T-helper 17 cell (primary cell): Measurements from ENCODE around the gene CCT8L2. TPM values are rescaled to one million over a fixed set of nuclear protein-coding genes. Genes with fewer than 3 reads are reported as not detected.
"Not testable (repeated sequence)": the region's sequence is repeated elsewhere in the genome, so short reads cannot be mapped to it uniquely, and the experiment has no call there.

Source experiments
- ATAC-seq: fragments of 150-1000 bp; cut with Tn5 transposase; 2 replicates; pipeline ENCODE4 v1.10.0; 2021; ENCODE audit warnings: mild to moderate bottlenecking, moderate library complexity
- DNase-seq, 3 donors: peaks; one replicate each; pipeline versions ENCODE4 v3.0.0 to v3.0.0-alpha.2; 2020 to 2021
- H3K9me3 ChIP-seq: one replicate; pipeline ENCODE4 v1.7.0; 2013; ENCODE audit warnings: low read length, mild to moderate bottlenecking; ENCODE audit not compliant: control insufficient read depth, poor library complexity, severe bottlenecking
- H3K27ac Mint-ChIP-seq: one replicate; pipeline ENCODE4 v1.8.0; 2022; ENCODE audit warnings: mild to moderate bottlenecking, moderate library complexity, mixed read lengths
- H3K27me3 Mint-ChIP-seq: one replicate; pipeline ENCODE4 v1.8.0; 2022; ENCODE audit warnings: mixed read lengths
- H3K36me3 Mint-ChIP-seq: one replicate; pipeline ENCODE4 v1.8.0; 2022; ENCODE audit warnings: low read depth, mixed read lengths
- H3K4me1 Mint-ChIP-seq: one replicate; pipeline ENCODE4 v1.8.0; 2022; ENCODE audit warnings: mild to moderate bottlenecking, mixed read lengths
- H3K4me3 Mint-ChIP-seq: one replicate; pipeline ENCODE4 v1.8.0; 2022; ENCODE audit warnings: mild to moderate bottlenecking, moderate library complexity, mixed read lengths
- total RNA-seq, 4 donors: library from RNA in 2 of 4; stranded (reverse) in 2 of 4; gene quantifications; one replicate each; pipeline ENCODE4 v1.2.3 and lab custom pipeline; 2022 to 2026

CCT8L2 gene
- total RNA-seq, 2 donors from 2014 or later, result 0.16 TPM; not detected in 1

- H3K27ac Mint-ChIP-seq, H3K27me3 Mint-ChIP-seq, H3K4me3 Mint-ChIP-seq, ATAC-seq, H3K9me3 ChIP-seq, H3K4me1 Mint-ChIP-seq, H3K36me3 Mint-ChIP-seq, DNase-seq: not testable (repeated sequence)
Measured at GRCh38 chr22:16580872-16581271, 11.7 kb downstream of the CCT8L2 start.

DNA sequence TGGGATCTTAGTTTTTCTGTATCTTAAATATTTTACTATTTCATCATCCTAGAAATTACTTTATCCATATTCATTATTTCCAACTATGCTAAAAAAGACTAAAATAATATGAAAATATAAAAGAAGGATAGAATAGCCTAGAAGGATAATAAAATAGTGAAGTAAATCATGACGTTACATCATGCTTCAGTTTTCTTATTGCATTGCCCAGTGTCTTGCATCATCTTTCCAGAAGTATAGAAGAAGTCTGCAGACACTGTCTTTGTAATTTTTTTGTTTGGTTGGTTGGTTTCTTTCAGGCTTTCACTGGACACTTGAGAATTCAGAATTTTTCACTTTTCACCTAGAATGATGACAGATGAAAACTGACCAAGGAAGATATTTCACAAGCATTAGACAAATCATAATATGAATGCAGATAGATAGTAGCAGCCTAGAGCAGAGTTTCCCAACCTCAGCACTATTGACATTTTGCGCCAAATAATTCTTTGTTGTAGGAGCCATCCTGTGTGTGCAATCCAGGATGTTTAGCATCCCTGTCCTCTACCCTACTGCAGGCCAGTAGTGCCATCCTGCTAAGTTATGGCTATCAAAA, 23.3 kb downstream of the CCT8L2 start:
- H3K27ac Mint-ChIP-seq, H3K9me3 ChIP-seq, H3K4me1 Mint-ChIP-seq, H3K4me3 Mint-ChIP-seq, ATAC-seq, DNase-seq, H3K27me3 Mint-ChIP-seq, H3K36me3 Mint-ChIP-seq: not testable (repeated sequence)

DNA sequence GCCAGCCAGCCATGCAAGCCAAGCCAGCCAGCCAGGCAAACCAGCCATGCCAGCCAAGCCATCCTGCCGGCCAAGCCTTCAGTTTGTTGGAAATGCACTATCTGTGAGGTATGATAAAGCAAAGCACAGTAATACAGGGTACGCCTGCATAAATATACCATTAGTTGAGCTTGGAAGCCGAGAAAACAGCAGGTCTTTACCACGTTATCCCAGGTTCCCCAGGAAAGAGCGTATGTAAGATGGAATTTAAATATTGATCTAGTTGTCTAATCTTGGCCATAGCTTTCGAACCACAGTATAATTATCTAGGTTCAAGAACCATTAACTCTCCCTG, 24.2 kb downstream of the CCT8L2 start:
- no peaks in the 10 kb centered on the region for H3K4me1 Mint-ChIP-seq
- no peaks in the 10 kb centered on the region for H3K9me3 ChIP-seq
- ATAC-seq, result no peak

DNA sequence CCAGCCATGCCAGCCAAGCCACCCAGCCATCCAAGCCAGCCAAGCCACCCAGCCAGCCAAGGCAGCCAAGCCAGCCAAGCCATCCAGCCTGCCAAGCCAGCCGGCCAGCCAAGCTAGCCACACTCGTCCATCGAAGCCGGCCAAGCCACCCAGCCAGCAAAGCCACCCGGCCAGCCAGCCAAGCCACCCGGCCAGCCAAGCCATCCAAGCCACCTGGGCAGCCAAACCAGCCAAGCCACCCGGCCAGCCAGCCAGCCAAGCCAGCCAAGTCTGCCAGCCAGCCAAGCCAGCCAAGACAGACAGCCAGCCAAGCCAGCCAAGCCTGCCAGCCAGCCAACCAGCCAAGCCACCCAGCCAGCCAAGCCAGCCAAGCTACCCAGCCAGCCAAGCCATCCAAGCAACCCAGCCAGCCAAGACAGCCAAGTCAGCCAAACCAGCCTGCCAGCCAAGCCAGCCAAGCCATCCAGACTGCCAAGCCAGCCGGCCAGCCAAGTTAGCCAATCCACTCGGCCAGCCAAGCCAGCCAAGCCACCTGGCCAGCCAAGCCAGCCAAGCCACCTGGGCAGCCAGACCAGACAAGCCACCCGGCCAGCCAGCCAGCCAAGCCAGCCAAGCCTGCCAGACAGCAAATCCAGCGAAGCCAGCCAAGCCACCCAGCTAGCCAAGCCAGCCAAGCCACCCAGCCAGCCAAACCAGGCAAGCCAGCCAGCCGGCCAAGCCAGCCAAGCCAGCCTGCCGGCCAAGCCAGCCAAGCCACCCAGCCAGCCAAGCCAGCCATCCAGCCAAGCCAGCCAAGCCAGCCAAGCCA, 24.8 kb downstream of the CCT8L2 start:
- H3K27me3 Mint-ChIP-seq, H3K4me3 Mint-ChIP-seq, H3K27ac Mint-ChIP-seq, H3K9me3 ChIP-seq, H3K36me3 Mint-ChIP-seq, DNase-seq, ATAC-seq, H3K4me1 Mint-ChIP-seq: not testable (repeated sequence)

More for the DNA sequence above, 24.2 kb downstream of the CCT8L2 start:
- Mint-ChIP-seq H3K4me3 (no peak overlapping the region), H3K27ac (no peak overlapping the region), H3K27me3 (no peaks in the 10 kb centered on the region), H3K36me3 (no peaks in the 10 kb centered on the region)
- no peak for DNase-seq

- not testable (repeated sequence) for H3K27ac Mint-ChIP-seq, H3K4me1 Mint-ChIP-seq, H3K4me3 Mint-ChIP-seq, H3K27me3 Mint-ChIP-seq, DNase-seq, H3K9me3 ChIP-seq, ATAC-seq, H3K36me3 Mint-ChIP-seq
Measured at GRCh38 chr22:16566421-16567151, 26.0 kb downstream of the CCT8L2 start.

DNA sequence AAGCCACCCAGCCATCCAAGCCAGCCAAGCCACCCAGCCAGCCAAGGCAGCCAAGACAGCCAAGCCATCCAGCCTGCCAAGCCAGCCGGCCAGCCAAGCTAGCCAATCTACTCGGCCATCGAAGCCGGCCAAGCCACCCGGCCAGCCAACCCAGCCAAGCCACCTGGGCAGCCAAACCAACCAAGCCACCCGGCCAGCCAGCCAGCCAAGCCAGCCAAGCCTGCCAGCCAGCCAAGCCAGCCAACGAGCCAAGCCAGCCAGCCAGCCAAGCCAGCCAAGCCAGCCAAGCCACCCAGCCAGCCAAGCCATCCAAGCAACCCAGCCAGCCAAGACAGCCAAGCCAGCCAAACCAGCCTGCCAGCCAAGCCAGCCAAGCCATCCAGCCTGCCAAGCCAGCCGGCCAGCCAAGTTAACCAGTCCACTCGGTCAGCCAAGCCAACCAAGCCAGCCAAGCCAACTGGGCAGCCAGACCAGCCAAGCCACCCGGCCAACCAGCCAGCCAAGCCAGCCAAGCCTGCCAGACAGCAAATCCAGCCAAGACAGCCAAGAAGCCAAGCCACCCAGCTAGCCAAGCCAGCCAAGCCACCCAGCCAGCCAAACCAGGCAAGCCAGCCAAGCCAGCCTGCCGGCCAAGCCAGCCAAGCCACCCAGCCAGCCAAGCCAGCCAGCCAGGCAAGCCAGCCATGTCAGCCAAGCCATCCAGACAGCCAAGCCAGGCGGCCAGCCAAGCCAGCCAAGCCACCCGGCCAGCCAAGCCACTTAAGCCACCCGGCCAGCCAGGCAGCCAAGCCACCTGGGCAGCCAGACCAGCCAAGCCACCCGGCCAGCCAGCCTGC, 26.8 kb downstream of the CCT8L2 start:
- H3K27ac Mint-ChIP-seq, H3K27me3 Mint-ChIP-seq, DNase-seq, H3K9me3 ChIP-seq, H3K4me1 Mint-ChIP-seq, H3K36me3 Mint-ChIP-seq, H3K4me3 Mint-ChIP-seq, ATAC-seq: not testable (repeated sequence)

DNA sequence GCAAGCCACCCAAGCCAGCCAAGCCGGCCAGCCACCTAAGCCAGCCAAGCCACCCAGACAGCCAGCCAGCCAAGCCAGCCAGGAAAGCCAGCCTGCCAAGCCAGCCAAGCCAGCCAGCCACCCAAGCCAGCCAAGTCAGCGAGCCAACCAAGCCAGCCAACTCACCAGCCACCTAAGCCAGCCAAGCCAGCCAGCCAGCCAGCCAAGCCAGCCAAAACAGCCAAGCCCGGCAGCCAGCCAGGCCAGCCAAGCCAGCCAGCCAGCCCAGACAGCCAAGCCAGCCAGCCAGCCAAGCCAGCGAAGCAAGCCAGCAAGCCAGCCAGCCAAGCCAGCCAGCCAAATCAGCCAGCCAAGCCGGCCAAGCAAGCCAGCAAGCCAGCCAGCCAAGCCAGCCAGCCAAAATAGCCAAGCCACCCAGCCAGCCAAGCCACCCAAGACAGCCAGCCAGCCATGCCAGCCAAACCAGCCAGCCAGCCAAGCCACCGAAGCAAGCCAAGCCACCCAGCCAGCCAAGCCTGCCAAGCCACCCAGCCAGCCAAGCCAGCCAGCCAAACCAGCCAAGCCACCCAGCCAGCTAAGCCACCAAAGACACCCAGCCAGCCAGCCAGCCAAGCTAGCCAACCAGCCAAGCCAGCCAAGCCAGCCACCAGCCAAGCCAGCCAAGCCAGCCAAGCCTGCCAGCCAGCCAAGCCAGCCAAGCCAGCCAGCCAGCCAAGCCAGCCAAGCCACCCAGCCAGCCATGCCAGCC, 27.6 kb downstream of the CCT8L2 start:
- H3K4me3 Mint-ChIP-seq, H3K4me1 Mint-ChIP-seq, ATAC-seq, DNase-seq, H3K27ac Mint-ChIP-seq, H3K36me3 Mint-ChIP-seq, H3K9me3 ChIP-seq, H3K27me3 Mint-ChIP-seq: not testable (repeated sequence)

DNA sequence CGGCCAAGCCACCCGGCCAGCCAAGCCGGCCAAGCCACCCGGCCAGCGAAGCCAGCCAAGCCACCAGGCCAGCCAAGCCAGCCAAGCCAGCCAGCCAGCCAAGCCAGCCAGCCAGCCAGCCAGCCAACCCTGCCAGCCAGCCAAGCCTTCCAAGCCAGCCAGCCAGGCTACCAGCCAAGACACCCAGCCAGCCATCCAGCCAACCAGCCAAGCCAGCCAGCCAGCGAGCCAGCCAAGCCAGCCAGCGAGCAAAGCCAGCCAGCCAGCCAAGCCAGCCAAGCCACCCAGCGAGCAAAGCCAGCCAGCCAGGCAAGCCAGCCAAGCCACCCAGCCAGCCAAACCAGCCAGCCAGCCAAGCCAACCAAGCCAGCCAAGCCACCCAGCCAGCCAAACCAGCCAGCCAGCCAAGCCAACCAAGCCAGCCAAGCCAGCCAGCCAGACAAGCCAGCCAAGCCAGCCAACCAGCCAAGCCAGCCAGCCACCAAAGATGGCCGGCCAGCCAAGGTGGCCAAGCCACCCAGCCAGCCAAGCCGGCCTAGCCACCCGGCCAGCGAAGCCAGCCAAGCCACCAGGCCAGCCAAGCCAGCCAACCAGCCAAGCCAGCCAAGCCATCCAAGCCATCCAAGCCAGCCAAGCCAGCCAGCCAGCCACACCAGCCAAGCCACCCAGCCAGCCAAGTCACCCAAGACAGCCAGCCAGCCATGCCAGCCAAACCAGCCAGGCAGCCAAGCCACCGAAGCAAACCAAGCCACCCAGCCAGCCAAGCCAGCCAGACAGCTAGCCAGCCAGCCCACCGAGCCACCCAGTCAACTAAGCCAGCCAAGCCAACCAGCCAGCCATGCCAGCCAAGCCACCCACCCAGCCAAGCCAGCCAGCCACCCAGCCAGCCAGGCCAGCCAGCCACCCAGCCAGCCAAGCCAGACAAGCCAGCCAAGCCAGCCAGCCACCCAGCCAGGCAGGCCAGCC, 28.8 kb downstream of the CCT8L2 start:
- no peak overlapping the region for H3K27ac Mint-ChIP-seq
- no peak overlapping the region for H3K4me3 Mint-ChIP-seq
- H3K36me3 Mint-ChIP-seq, result no peaks in the 10 kb centered on the region
- no peak for ATAC-seq
- H3K4me1 Mint-ChIP-seq, result no peaks in the 10 kb centered on the region
- no peaks in the 10 kb centered on the region for H3K27me3 Mint-ChIP-seq
- no peaks in the 10 kb centered on the region for H3K9me3 ChIP-seq
- no peak for DNase-seq

DNA sequence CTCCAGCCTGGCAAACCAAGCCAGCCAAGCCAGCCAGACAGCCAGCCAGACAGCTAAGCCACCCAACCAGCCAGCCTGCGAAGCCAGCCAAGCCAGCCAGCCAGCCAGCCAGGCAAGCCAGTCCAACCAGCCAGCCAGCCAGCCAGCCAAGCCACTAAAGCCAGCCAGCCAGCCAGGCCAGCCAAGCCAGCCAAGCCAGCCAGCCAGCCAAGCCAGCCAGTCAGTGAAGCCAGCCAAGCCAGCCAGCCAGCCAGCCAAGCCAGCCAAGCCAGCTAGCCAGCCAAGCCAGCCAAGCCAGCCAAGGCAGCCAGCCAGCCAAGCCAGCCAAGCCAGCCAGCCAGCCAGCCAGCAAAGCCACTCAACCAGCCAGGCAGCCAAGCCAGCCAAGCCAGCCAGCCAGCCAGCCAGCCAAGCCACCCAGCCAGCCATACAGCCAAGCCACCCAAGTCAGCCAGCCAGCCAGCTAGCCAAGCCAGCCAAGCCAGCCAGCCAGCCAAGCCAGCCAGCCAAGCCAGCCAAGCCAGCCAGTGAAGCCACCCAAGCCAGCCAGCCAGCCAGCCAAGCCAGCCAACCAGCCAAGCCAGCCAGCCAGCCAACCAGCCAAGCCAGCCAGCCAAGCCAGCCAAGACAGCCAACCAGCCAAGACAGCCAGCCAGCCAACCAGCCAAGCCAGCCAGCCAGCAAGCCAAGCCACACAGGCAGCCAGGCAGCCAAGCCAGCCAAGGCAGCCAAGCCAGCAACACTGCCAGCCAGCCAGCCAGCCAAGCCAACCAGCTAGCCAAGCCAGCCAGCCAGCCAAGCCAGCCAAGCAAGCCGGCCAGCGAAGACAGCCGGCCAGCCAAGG, 29.7 kb downstream of the CCT8L2 start:
- Mint-ChIP-seq H3K27ac (no peak overlapping the region), H3K4me1 (no peaks in the 10 kb centered on the region), H3K36me3 (no peaks in the 10 kb centered on the region), H3K4me3 (no peak overlapping the region), H3K27me3 (no peaks in the 10 kb centered on the region)
- DNase-seq (no peak), ATAC-seq (no peak)
- H3K9me3 ChIP-seq, result no peaks in the 10 kb centered on the region

DNA sequence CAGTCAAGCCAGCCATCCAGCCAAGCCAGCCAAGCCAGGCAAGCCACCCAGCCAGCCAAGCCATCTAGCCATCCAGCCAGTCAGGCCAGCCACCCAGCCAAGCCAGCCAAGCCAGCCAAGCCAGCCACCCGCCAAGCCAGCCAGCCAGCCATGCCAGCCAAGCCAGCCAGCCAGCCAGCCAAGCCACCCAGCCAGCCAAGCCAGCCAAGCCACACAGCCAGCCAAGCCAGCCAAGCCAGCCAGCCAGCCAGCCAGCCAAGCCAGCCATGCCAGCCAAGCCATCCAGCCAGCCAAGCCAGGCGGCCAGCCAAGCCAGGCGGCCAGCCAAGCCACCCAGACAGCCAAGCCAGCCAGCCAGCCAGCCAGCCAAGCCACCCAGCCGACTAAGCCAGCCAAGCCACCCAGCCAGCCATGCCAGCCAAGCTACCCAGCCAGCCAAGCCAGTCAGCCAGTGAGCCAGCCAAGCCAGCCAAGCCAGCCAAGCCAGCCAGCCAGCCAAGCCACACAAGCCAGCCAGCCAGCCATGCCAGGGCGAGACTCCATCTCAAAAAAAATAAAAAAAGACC, 31.4 kb downstream of the CCT8L2 start:
- H3K27me3 Mint-ChIP-seq, H3K36me3 Mint-ChIP-seq, ATAC-seq, H3K4me1 Mint-ChIP-seq, H3K9me3 ChIP-seq, H3K4me3 Mint-ChIP-seq, DNase-seq, H3K27ac Mint-ChIP-seq: not testable (repeated sequence)

- not testable (repeated sequence) for H3K36me3 Mint-ChIP-seq, H3K4me3 Mint-ChIP-seq, H3K27me3 Mint-ChIP-seq
Measured at GRCh38 chr22:16560651-16561050, 32.0 kb downstream of the CCT8L2 start.

More at GRCh38 chr22:16560651-16561050, 32.0 kb downstream of the CCT8L2 start:
- not testable (repeated sequence) for H3K9me3 ChIP-seq, H3K27ac Mint-ChIP-seq, ATAC-seq, H3K4me1 Mint-ChIP-seq, DNase-seq
